ENCODE data around the gene PDLIM5.

Gene PDLIM5

DNA sequence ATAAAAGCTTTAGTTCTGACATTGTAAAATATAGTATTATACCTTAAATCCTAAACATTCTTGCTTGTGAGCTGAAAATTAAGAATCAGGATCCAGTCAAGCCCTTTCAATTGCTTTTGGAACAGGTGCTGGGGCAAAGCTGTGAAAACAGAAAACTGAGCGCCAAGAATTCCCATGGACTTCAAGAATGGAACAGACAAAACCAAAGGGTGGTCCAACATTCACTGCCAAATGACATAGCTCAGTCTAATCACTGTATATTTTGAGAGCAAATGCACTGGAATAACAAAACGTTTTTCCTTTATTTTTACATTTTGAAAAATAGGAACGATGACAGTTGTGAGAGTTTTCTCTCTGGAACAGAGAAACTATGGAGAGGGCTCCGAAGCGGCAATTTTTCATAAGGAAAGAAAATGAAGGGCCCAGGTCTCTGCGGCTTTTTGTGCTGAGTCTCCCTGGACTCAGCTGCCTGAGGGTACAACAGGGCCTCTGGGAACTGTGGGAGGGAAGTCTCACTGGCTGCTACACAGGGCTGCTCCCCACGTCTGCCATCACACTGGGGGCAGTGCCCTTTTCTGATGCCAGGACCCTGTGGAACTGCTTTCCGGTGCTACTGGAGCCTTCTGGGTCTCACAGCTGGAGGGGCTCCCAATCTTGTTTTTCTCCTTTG, 250.0 kb downstream of the PDLIM5 start:
- DNase-seq (ENCODE audit: low read depth), result no peak

DNA sequence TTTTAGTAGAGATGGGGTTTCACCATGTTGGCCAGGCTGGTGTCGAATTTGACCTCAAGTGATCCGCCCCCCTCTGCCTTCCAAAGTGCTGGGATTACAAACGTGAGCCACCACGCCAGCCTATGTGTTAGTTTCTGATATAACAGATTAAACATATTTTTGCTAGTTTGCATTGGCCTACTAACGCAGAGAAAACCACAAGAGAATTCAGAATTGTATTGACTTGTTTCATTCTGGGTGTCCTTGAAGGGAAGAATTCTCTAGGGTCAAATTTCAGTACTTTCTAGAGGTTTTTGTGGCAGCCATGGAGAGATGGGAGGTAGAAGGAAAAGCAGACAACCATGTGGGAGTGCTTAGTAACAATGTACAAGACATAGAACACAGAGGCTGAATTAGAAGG, 259.9 kb downstream of the PDLIM5 start:
- DNase-seq (ENCODE audit: low read depth), result no peak

DNA sequence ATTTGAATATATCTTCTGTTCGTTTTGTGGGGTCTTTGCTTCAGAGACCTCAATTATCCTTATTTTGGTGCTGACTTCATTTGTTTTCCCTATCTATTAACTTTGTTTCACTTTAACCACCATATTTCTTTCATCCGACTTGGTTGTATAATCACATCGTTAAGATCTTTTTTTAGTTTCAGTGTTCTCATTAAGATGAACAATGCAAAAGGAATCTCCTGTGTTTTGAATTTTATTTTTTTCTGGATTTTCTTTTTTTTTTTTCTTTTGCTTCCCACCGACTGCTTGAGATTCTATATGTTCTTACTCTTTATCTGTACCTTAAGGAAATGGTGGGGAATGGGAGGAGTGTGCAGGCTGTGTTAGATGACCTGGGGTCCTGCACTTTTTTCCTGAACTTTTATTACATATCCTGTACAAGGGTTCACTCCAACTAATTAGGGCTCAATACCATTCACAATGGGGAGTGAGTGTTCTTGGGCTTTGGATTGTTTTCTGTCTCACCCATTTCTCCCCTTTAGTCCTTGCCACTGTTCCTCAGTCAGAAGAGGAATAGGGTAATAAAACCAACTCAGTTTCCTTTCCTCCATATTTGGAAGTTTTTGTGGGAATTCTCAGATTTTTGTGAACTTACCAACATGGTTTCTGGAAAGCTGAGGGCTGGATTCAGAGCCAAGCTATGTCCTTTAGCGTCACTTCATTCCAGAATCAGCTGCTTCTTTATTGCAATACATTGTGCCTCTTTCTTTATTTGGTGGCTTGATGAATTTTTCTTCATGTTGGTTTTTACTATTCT, 262.8 kb downstream of the PDLIM5 start:
- peak; percentile 46 for DNase-seq (ENCODE audit: low read depth)

DNA sequence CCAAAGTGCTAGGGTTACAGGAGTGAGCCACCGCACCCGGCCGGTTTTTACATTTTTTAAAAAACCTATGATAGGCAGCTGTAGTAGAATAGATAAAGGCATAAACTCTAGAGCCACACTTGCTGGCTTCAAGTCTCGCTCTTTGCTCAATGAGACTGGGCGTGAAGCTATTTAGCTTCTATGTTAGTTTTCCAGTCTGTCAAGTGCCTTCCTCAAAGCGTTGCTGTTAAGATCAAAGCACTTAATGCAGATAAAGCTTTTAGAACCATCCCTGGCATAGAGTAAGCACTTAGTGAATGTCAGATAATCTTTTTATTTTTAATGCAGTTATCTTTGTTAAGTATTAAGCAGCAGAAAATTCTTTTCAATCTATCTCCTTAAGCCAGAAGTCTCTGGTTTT, 264.0 kb downstream of the PDLIM5 start:
- no peak for DNase-seq (ENCODE audit: low read depth)
